ENCODE measurements around the gene SORBS2.

GRCh38 chr4:185741795-185742194 lies 70.2 kb downstream of the SORBS2 start:
- TF ChIP-seq CTCF (IDR thresholded peaks at IDR 0.05; ENCODE audit: borderline replicate concordance, extremely low read depth, low read length, poor library complexity, severe bottlenecking) (no peak), EZH2 (IDR thresholded peaks at IDR 0.05; ENCODE audit: borderline replicate concordance, low read depth, low read length, severe bottlenecking) (no peak)

All from DND-41 (cell line).